Neural cell (in vitro differentiated cells): Measurements from ENCODE around the gene CSNK1G3. TPM values are rescaled to one million over a fixed set of nuclear protein-coding genes. Genes with fewer than 3 reads are reported as not detected.

Experiments
- H2AFZ ChIP-seq: fragments of 200-600, 300-800 bp; sonication (generic), shearing (Covaris generic); 2 replicates; pipeline ENCODE4 v1.6.0; 2014; ENCODE audit warnings: low read depth, mild to moderate bottlenecking, antibody characterized with exemption, low read length, moderate library complexity
- H3F3A ChIP-seq: fragments of 200-600 bp; shearing (Covaris generic); 2 replicates; pipeline ENCODE4 v1.6.1; 2016; ENCODE audit warnings: mild to moderate bottlenecking, moderate library complexity, mixed read lengths, antibody characterized with exemption, low read length; ENCODE audit not compliant: insufficient read depth, poor library complexity, severe bottlenecking
- H3K27ac ChIP-seq: fragments of 200-600, 300-800 bp; sonication (generic), shearing (Covaris generic); 2 replicates; pipeline ENCODE4 v1.5.1; 2014; ENCODE audit warnings: mild to moderate bottlenecking, low read length, moderate library complexity
- H3K27me3 ChIP-seq: fragments of 300-800, 200-600 bp; sonication (generic), shearing (Covaris generic); 2 replicates; pipeline ENCODE4 v1.6.0; 2014; ENCODE audit warnings: mild to moderate bottlenecking, low read depth, low read length, moderate library complexity; ENCODE audit not compliant: insufficient read depth
- H3K36me3 ChIP-seq: fragments of 300-800, 200-600 bp; sonication (generic), shearing (Covaris generic); 2 replicates; pipeline ENCODE4 v1.5.1; 2014; ENCODE audit warnings: mild to moderate bottlenecking, antibody characterized with exemption, low read length, moderate library complexity; ENCODE audit not compliant: insufficient read depth
- H3K4me2 ChIP-seq: fragments of 300-800, 200-600 bp; sonication (generic), shearing (Covaris generic); 2 replicates; pipeline ENCODE4 v1.6.0; 2014; ENCODE audit warnings: mild to moderate bottlenecking, low read length
- H3K4me3 ChIP-seq: fragments of 300-800, 200-600 bp; sonication (generic), shearing (Covaris generic); 2 replicates; pipeline ENCODE4 v1.5.1; 2014; ENCODE audit warnings: mild to moderate bottlenecking, low read length, moderate library complexity
- H3K79me2 ChIP-seq: fragments of 200-600 bp; shearing (Covaris generic); replicated peaks from 2 replicates; pipeline ENCODE4 v1.6.0; 2014; ENCODE audit warnings: mild to moderate bottlenecking, low read length, moderate library complexity; ENCODE audit not compliant: insufficient read depth
- H3K9ac ChIP-seq: fragments of 300-800, 200-600 bp; sonication (generic), shearing (Covaris generic); 2 replicates; pipeline ENCODE4 v1.6.1; 2016; ENCODE audit warnings: mild to moderate bottlenecking, low read length, mixed read lengths
- H3K9me2 ChIP-seq: fragments of 200-600 bp; shearing (Covaris generic); 2 replicates; pipeline ENCODE4 v1.6.1; 2016; ENCODE audit warnings: mild to moderate bottlenecking, low read length, mixed read lengths; ENCODE audit not compliant: insufficient read depth
- H3K9me3 ChIP-seq: fragments of 200-600, 300-800 bp; sonication (generic), shearing (Covaris generic); 2 replicates; pipeline ENCODE4 v1.6.1; 2016; ENCODE audit warnings: mild to moderate bottlenecking, mixed run types, low read length, moderate library complexity, mixed read lengths
- H4K20me1 ChIP-seq: fragments of 200-600 bp; shearing (Covaris generic); 2 replicates; pipeline ENCODE4 v1.6.1; 2016; ENCODE audit warnings: mild to moderate bottlenecking, mixed run types; ENCODE audit not compliant: insufficient read depth
- EP300 ChIP-seq: fragments of 450-650 bp; conservative IDR thresholded peaks from 2 replicates; pipeline ENCODE4 v1.6.1; 2014; ENCODE audit warnings: antibody characterized with exemption, mild to moderate bottlenecking, moderate library complexity; ENCODE audit not compliant: poor library complexity, severe bottlenecking
- EZH2 ChIP-seq: fragments of 200-600, 300-800 bp; shearing (Covaris generic), sonication (generic); IDR thresholded peaks from 2 replicates; pipeline ENCODE4 v1.6.1; 2014; ENCODE audit warnings: antibody characterized with exemption, low read length, borderline replicate concordance, mild to moderate bottlenecking; ENCODE audit not compliant: insufficient read depth, poor library complexity, severe bottlenecking
- MXI1 ChIP-seq: fragments of 450-650 bp; conservative IDR thresholded peaks from 2 replicates; pipeline ENCODE4 v1.6.1; 2014; ENCODE audit warnings: antibody characterized with exemption, mild to moderate bottlenecking; ENCODE audit not compliant: poor library complexity, severe bottlenecking
- POLR2AphosphoS5 ChIP-seq: IDR thresholded peaks from 2 replicates; pipeline ENCODE4 v1.6.1; 2012
- RAD21 ChIP-seq: fragments of 450-650 bp; conservative IDR thresholded peaks from 2 replicates; pipeline ENCODE4 v1.6.1; 2014; ENCODE audit warnings: antibody characterized with exemption, mild to moderate bottlenecking, moderate library complexity
- REST ChIP-seq: IDR thresholded peaks from 2 replicates; pipeline ENCODE4 v1.6.1; 2012; ENCODE audit warnings: borderline replicate concordance
- SMC3 ChIP-seq: fragments of 450-650 bp; conservative IDR thresholded peaks from 2 replicates; pipeline ENCODE4 v1.6.1; 2014; ENCODE audit warnings: antibody characterized with exemption, mild to moderate bottlenecking, moderate library complexity; ENCODE audit not compliant: poor library complexity
- polyA plus RNA-seq: library from polyadenylated mRNA; depleted of rRNA; stranded (reverse); fragments of >200 nt; gene quantifications from 2 replicates; pipeline ENCODE4 v1.2.3, GENCODE V29; 2014
- TF ChIP-seq, protein P1 (sequence below): fragments of 450-650 bp; IDR thresholded peaks from 2 replicates; pipeline ENCODE4 v1.5.1; 2014; ENCODE audit warnings: antibody characterized with exemption, mild to moderate bottlenecking, moderate library complexity; ENCODE audit not compliant: poor library complexity, severe bottlenecking

Gene CSNK1G3
- polyA plus RNA-seq, 1 donor from 2014 or later, result 29.1 TPM

DNA sequence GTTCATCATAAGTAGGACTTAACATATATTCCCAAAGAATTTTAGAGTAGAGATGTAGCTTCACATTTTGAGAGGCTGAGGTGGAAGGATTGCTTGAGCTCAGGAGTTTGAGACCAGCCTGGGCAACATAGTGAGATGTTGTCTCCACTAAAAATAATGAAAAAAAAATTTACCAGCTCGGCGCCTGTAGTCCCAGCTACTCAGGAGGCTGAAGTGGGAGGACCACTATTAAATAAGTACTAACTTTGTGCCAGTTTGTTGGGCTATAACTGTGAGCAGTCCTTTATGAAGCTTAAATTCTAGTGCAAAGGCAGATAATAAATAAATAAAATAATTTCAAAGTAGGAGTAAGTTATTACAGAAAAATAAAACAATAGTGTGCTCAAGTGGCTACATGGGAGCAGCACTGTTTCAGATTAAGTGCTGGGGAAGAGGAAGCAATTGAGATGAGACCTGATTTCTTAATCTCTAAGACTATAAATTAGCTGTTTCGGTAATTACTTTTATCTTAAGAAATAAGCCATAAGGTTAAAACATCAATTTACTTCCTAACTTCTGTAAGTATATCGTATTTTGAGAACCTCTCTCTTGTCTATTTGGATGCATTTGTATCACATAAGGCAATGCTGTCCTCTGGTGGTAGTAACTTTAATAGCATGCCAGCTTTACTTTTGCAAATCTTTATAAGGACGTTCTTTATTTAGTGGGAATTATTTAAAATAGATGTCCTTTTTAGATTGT is 98.9 kb downstream of the CSNK1G3 start:
- Histone ChIP-seq H3K79me2 (no peaks in the 10 kb centered on the region), H3K9me3 (no peaks in the 10 kb centered on the region), H3K9ac (no peak overlapping the region), H3K4me3 (no peak overlapping the region), H3K27ac (no peak overlapping the region), H3K4me2 (no peak overlapping the region), H3F3A (no peaks in the 10 kb centered on the region), H3K9me2 (no peaks in the 10 kb centered on the region), H4K20me1 (no peaks in the 10 kb centered on the region), H2AFZ (no peak overlapping the region), H3K27me3 (no peaks in the 10 kb centered on the region), H3K36me3 (peaks cover 3% of the 10 kb centered on the region)
- no peak for TF ChIP-seq REST
- TF ChIP-seq SMC3, result peak; percentile 93
- no peak for TF ChIP-seq EZH2
- TF ChIP-seq, protein P1, sequence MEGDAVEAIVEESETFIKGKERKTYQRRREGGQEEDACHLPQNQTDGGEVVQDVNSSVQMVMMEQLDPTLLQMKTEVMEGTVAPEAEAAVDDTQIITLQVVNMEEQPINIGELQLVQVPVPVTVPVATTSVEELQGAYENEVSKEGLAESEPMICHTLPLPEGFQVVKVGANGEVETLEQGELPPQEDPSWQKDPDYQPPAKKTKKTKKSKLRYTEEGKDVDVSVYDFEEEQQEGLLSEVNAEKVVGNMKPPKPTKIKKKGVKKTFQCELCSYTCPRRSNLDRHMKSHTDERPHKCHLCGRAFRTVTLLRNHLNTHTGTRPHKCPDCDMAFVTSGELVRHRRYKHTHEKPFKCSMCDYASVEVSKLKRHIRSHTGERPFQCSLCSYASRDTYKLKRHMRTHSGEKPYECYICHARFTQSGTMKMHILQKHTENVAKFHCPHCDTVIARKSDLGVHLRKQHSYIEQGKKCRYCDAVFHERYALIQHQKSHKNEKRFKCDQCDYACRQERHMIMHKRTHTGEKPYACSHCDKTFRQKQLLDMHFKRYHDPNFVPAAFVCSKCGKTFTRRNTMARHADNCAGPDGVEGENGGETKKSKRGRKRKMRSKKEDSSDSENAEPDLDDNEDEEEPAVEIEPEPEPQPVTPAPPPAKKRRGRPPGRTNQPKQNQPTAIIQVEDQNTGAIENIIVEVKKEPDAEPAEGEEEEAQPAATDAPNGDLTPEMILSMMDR, result peak; percentile 93
- no peak for TF ChIP-seq EP300
- no peak for TF ChIP-seq POLR2AphosphoS5
- no peak for TF ChIP-seq MXI1
- peak; percentile 95 for TF ChIP-seq RAD21

DNA sequence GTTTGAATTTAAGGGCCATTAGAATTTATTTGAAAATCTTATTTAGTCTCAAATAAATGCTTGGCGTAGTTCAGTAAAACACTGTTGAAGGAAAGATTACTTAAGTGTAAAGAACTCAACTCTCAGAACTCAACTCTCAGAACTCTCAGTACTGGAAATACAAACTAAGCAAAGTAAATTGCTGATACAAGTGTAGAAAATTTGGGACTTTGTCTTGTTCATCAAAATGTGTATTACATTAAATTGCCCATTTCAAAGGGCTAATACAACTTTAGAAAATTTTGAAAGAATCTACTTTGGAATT is 99.4 kb downstream of the CSNK1G3 start:
- no peak overlapping the region for H2AFZ ChIP-seq
- no peak overlapping the region for H3K4me2 ChIP-seq
- no peaks in the 10 kb centered on the region for H3K79me2 ChIP-seq
- H3K9ac ChIP-seq, result no peak overlapping the region
- TF ChIP-seq SMC3 (peak; percentile 9), REST (no peak)
- H3K36me3 ChIP-seq, result peaks cover 3% of the 10 kb centered on the region
- H3K27ac ChIP-seq, result no peak overlapping the region
- no peaks in the 10 kb centered on the region for H3F3A ChIP-seq
- no peaks in the 10 kb centered on the region for H3K9me2 ChIP-seq
- no peaks in the 10 kb centered on the region for H3K9me3 ChIP-seq
- H4K20me1 ChIP-seq, result no peaks in the 10 kb centered on the region
- no peak overlapping the region for H3K4me3 ChIP-seq
- no peaks in the 10 kb centered on the region for H3K27me3 ChIP-seq
